ENCODE data around the gene CA12.
"Not testable (repeated sequence)": the region's sequence is repeated elsewhere in the genome, so short reads cannot be mapped to it uniquely, and the experiment has no call there.

The CA12 gene

DNA sequence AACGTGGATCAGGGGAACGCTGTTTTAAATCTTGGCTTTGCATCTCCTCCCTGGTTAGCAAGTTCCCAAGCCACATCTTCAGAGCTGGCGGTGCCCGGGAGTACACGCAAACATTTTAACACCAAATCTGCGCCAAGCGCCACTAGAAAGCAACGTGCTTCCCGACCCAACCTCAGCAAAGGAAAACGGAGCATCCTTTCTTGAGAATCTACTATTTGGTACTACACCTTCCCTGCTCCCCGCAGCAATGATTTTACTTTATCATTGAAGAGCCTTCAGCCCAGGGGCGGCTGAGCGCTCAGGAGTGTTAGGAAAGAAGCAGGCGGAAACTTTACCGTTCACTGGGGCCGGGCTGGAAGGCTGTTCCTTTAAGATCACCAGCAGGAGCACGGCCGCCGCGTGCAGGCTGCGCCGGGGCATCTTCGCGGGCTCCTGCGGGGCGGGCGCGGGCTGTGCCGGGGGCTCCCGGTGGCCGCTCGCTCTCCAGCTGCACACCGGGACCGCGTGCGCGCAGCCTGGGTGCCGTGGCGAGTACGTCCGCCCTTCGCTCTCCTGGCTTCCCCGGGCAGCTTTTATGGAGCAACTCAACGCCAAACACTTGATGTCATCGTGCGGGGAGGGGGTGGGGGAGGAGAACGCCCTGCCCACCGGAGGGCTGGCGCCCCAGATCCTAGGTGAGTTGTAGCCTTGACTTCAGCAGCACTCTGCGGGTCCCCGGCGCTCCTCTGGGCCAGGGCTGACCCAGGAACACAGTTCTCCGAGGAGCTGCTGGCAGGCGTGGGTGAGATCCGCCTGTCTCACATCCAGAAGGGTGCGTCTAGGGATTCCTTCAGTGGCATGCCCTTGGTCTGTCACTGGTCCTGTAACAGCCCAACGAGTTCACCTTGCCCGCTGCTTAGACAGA, at the start of gene CA12:
CA12 (minus strand) TSS at position 546 of the 904 bp plus-strand sequence; CDS start at position 420, 126 bp downstream.
- no peak for DNase-seq

DNA sequence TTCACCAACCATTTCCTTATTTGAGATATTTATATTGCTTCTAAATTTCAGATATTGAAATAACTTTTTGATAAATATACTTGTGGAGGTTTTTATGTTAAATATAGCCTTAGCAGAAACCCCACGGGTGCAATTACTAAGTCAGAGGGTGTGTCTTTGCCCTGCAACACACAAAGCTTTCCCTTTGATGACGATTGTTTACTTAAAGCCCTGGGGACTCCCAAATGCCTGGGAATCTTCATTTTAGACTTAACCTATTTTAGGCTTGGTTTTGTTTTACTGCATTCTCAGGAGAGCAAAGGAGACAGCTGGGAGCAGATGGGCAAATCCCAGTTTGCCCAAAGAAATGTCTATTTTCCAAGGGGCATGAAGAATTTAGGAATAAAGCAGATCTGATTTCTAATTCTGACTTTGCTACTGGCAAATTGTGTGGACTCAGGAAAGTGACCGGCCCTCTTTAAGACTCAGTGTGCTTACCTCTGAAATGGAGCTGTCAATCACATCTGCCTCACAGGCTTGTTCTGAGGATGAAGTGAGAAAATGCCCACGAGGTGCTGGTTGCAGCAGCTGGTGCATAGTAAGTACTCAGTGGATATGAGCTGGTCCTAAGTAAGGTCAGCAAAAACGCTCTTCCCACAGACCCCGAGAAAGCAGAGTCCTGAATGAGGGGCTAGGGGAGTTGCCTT, 49.3 kb upstream of the CA12 start:
- DNase-seq: no peak

DNA sequence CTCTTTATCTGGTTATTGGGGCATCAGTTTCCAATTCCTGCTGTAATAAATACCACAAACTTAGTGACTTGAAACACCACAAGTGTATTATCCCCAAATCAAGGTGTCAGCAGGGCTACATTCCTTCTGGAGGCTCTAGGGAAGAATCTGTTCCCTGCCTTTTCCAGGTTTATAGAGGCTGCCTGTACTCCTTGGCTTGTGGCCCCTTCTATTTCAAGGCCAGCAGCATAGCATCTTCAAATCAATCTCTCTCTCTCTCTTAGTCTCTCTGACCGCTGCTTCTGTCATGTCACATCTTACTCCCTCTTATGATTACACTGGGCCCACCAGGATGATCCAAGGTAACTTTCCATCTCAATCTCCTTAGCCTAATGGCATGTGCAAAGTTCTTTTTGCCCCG, 44.9 kb upstream of the CA12 start:
- DNase-seq: no peak

DNA sequence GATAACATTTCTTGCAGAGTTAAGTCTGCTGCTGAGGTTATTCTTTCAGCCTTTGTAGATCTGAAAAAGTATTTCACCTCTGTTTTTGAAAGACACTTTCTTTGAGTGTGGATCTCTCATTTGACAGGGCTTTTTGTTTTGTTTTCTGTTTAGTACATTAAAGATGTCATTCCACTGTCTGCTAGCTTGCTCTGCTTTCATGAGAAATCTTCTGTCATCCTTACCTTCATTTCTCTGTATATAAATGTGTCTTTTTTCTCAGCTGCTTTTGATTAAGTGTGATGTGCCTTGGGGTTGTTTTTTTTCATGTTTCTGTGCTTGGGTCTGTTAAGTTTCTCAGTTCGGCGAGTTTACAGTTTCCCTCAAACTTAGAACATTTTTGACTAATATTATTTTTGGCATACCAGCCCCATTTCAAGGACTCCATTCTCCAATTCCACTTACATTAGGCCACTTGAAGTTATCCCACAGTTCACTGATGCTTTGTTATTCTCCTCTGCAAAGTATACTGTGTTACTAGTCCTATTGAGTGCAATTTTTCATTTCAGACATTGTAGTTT, 43.9 kb upstream of the CA12 start:
- no peak for DNase-seq

DNA sequence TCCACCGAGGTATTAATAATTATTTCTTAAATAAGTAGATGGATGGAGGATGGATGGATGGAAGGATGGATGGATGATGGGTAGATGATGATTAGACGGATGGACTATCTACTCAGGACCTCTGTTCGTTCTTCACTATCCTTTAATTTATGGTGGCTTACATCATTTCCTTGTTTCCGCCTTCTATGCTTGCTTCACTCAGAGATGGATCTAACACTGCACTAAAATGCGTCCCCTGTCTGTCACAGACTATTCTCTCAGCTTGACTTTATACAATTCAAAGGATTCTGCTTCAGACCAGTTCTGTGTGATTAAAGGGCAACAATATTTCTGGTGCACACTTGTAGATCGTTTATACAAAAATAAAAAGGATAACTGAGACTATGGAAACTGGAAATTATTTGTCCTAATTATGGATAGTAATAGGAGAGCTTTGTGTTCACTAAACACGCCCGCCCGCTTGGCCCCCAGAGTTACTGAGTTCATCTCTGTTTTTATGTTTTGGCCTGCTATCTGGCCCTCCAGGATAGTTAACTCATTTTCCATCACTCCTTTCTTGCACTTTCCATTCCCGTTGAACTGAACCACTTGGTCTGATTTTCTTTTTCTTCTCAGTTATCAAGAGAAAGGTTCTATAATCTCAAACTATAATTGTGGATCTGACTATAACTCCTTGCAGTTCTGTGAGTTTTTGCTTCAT, 41.4 kb upstream of the CA12 start:
- no peak for DNase-seq

DNA sequence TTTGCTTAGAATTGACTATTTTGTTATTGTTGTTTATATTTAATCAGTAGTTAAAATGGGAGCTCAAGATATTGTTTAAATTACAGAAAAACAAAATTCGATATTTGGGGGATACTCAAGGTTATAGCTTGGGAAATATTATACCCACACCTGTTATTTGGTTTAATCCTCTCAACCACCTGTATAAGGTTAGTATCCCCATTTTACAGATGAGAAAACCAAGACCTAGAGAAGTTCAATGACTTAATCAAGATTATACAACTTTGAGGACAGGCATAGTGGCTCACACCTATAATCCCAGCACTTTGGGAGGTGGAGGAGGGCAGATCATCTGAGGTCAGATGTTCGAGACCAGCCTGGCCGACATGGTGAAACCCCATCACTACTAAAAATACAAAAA, 39.8 kb upstream of the CA12 start:
- no peak for DNase-seq

DNA sequence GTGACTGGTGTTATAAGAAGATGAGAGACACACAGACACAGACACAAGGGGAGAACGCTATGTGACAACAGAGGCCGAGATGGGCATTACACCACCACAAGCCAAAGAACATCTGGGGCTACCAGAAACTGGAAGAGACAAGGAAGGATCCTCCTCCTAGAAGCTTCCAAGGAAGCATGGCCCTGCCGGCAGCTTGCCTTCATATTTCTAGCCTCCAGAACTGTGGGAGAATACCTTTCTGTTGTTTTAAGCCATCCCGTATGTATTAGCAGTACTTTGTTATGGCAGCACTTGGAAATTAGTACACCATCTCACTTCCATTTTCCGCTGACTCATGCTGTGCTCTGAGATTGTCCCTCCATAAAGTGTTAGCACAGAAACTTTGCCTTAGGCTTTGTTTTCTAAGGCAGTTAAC, 38.7 kb upstream of the CA12 start:
- no peak for DNase-seq

DNA sequence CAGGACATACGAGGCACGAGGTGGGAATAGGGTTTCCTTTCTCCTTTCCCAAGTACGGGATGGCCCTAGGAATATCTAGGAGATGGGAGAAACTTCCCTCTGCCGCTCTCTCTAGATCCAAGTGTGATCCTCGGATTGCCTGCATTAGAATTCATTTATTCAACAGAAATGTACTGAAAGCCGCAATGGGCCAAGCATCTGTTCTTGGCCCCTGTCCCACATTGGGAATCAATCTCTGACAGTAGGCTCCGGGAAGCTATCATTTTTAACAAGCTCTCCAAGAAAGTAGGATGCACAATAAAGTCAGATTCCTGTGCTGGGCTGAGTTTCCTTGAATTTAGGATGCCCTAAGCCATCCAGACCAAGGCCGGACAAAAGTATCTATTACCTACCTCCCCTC, 37.2 kb upstream of the CA12 start:
- no peak for DNase-seq

DNA sequence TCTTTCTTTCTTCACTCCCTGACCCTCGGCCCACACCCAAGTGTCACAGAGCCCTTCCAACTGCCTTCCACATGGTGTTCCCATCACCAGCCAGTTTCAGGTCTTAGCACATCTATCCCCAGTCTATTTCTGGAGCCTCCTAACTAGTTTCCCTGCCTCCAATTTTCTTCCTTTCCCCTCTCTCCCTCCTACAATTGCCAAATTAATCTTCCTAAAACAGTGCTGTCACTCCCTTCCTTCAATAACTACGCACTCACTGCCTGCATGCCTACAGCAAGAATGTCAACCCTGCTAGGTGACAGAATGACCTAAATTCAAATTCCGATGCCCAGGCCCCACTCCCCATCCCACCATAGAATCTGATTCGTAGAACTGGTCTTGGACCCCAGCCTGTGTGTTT, 36.1 kb upstream of the CA12 start:
- no peak for DNase-seq

DNA sequence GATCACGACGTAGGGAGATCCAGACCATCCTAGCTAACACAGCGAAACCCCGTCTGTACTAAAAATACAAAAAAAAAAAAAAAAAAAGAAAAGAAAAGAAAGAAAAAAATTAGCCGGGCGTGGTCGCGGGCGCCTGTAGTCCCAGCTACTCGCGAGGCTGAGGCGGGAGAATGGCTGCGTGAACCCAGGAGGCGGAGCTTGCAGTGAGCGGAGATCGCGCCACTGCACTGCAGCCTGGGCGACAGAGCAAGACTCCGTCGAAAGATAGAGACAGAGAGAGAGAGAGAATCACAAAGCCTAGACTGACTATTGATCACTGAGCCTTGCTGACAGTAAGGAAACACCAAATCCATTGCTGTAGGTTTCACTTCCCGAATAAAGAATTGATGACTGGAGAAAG, 35.6 kb upstream of the CA12 start:
- DNase-seq: not testable (repeated sequence)

DNA sequence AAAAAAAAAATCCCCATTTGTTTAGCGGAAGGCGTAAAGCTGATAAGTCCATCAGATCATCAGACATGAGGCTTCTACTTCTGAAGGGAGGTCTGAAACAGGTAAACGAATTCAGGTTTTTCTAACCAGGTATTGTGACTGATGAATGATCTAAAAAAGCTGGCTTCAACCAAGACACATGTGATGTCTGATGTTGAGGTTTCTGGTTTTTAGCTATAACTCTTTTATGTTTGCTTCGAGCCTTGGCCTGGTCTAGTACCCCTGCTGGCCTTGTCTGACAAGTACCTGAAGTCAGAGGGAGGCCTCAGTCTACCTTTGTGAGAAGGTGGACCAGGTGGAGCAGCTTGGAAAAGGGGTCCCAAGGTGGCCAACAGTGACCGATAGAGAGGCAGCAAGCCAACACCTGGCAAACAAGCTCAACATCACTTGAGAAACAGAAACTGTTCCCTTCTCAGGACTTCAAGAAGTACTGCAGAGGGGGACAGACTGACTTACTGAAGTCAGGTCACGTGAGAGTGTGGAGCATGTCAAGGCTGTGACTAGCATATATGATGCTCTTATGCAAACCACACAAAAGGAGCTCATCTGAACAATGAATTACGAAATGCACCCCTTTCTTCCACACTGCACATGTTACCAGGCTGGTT, 33.0 kb upstream of the CA12 start:
- no peak for DNase-seq

DNA sequence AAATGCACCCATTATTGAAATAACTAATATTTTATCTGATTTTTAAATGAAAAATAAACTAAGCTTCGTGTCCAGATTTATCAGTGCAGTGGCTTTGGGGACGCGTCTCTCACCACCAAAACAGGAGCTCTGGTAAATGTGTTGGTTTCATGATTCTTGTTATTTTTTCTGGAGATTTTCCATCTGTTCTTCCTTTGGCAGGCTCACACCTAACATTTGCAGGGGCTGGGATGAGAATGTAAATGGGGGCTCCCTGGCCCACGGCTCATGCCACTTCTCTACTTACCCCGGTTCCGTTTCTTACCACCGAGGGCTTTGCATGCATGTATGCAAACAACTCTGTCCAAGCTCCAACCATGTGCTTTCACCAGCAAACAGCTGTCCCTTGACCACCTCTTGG, 30.9 kb upstream of the CA12 start:
- no peak for DNase-seq

DNA sequence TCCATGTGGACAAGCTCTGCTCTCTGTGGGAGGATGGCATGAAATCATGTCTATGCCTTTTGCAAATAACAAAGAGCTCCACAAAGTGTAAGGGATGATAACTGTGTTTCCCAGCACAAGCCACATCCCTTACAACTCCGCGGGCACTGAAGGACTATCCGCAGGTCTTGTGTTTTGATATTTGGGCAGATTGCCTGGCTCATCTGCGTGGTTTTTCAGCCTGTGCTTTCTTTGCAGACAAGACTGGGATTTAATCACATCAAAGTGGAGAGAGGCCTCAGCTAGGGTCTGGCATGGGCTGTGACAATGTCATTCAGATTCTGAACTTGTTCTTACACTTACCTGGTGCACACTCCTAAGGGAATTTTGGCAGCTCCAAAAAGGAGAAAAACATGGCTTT, 30.2 kb upstream of the CA12 start:
- no peak for DNase-seq

DNA sequence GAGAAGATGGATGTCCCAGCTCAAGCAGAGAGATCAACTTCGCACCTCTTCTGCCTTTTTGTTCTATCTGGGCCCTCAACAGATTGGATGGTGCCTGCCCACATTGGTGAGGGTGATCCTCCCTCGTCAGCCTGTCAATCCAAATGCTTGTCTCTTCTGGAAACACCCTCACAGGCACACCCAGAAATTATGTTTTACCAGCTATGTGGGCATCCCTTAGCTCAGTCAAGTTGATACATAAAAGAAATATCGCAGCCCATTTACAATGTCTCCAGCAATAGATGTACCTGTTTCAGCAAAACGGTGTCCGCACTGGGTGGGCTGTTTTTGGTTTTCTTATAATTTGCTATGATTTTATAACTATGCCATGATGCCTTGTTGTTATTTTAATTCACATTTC, 27.5 kb upstream of the CA12 start:
- no peak for DNase-seq

DNA sequence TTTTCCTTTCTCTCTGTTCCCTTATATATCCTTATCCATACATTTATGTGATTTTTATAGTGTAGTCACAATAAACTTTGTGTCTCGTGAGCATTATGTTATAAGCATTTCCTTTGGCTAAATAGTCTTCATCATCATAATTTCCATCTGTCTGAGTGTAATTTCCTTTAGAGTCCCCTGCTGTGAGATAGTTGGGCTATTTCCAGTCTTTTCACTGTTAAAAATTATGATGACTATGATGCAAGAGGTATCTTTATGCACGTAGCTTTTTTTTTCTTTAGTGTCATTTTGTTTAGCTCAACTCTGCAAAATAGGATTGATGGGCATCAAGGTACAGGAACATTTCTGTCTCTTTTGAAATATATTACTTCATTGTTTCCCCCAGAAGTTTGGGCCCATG, 26.9 kb upstream of the CA12 start:
- no peak for DNase-seq

DNA sequence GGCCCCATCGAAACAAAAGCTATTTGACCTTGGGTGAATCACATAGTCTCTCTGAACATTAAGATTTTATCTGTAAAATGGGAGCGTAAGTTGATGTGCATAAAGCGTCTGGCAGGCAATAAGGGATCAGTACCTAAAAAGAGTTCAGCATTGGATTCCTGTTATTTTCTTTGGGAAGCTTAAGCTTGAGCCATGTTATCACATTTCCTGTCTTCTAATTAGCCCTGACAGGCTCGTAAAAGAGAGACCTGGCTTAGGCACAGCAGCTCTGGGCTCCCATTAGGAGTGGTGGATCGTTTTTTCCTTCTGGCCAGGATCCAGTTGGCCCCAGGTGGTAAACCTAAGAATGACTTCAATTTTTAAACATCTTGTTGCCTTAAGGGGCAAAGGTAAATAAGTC, 26.0 kb upstream of the CA12 start:
- no peak for DNase-seq

DNA sequence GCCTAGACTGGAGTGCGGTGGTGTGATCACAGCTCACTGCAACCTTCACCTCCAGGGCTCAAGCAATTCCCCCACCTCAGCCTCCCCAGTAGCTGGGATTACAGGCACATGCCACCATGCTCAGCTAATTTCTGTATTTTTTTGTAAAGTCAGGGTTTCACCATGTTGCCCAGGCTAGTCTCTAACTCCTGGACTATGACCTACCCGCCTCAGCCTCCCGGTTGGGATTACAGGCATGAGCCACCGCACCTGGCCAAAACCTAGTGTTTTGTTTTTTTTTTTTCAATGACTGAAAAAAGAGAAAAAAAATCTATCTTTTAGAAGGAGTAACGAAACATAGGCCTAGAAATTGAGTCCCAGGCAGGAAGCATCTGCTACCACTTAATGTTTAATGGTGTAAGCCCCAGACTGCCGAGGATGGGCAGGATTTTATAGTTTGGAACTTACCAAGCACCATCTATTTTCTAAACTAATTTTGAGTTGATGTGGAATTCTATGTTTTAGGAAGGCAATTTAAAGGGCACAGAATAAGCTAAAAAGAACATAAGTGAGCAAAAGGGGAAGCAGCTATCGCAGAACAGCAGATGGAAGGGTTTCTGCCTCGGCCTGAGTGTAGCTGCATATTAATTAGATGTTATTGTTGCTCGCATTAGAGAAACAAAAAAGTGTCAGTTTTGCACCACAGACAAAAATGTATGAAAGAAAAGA, 24.2 kb upstream of the CA12 start:
- no peak for DNase-seq

DNA sequence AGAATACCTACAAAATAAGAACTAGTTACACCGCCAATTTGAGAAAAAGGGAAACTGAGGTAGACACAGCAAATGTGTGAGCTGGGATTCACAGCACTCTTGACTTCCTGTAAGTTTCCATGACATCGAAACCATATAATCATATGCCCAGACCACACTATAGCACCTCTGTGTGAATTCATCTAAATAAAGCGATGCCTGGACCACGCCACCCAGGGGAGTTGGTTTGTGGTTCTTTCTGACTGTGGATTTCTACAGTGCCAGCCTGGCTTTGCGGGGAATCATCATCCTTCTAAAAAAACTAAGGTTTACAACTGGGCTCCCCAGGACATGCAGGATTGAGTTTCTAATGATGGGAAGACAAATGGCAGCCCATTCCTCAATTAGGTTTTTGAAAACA, 23.5 kb upstream of the CA12 start:
- no peak for DNase-seq

DNA sequence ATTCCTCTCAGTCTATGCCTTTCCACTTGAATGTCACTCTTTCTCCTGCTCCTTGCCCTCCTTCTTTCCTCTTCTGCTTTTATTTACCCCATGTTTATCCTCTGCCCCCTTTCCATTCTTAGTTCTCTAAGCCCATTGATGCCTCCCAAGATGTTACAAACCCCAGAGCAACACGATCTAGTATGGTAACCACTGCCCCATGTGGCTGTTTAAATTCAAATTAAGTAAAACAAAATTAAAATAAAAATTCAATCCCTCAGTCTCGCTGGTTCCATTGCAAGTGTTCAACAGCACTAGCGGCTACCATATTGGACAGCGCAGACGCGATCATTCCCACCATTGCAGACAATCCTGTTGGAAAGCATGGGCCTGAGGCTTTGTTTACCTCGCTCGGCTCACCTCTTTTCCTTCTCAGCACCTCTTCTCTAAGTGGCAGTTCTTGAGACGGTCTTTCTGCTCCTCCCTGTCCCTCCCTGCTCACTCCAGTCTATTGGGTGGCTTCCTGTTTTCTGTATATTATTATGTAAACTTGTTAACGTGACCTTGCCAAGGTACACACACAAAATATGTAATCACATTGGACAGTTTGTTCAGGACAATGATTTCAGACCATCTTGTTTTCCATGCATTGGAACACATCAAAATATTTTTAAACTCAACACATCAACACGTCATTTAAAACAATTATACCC, 21.8 kb upstream of the CA12 start:
- no peak for DNase-seq

DNA sequence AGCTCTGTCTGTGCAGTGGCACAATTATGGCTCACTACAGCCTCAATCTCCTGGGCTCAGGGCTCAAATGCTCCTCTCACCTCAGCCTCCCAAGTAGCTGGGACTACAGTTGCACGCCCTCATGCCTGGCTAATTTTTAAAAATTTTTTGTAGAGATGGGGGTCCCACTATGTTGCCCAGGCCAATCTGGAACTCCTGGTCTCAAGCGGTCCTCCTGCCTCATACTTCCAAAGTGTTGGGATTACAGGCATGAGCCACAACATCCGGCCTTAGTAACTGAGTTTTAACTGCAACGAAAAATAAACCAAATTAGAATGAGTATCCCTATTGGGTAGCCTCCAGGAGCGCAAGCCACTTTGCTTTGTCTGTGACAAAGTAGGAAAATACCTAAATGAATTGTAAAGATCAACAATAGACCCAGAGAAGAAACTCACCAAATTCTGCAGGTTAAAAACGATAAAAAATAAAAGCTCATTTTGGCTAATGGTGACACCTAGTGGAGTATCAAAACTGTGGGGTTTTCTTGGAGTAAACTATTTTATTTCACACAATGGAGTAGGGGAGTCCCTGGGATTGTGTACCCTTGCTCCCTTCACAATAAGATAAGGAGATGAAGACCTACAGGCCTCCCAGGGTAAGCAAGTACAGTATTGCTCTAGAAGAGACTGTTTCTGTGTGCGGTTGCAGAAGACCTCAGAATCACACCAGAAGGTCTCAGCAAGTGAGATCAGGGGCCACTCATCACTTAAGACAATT, 21.0 kb upstream of the CA12 start:
- peak; percentile 47 for DNase-seq
